ENCODE results near the gene KRTAP10-5.
"Not testable (repeated sequence)": the region's sequence is repeated elsewhere in the genome, so short reads cannot be mapped to it uniquely, and the experiment has no call there.

KRTAP10-5 gene

DNA sequence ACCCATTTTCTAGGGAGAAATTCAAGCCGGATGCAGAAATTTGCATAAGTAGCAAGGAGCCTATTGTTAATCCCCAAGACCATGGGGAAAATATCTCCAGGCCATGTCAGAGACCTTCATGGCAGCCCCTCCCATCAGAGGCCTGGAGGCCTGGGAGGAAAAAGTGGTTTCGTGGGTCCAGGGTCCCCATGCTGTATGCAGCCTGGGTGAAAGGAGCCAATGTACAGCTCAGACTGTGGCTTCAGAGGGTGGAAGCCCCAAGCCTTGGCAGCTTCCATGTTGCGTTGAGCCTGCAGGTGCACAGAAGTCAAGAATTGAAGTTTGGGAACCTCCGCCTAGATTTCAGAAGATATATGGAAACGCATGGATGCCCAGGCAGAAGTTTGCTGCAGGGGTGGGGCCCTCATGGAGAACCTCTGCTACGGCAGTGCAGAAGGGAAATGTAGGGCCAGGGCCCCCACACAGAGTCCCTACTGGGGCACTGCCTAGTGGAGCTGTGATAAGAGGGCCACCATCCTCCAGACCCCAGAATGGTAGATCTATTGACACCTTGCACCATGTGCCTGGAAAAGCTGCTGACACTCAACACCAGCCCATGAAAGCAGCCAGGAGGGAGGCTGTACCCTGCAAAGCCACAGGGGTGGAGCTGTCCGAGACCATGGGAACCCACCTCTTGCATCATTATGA, 29.9 kb upstream of the KRTAP10-5 start:
- DNase-seq, result not testable (repeated sequence)

GRCh38 chr21:44609193-44609592, 28.8 kb upstream of the KRTAP10-5 start:
- no peak for DNase-seq

DNA sequence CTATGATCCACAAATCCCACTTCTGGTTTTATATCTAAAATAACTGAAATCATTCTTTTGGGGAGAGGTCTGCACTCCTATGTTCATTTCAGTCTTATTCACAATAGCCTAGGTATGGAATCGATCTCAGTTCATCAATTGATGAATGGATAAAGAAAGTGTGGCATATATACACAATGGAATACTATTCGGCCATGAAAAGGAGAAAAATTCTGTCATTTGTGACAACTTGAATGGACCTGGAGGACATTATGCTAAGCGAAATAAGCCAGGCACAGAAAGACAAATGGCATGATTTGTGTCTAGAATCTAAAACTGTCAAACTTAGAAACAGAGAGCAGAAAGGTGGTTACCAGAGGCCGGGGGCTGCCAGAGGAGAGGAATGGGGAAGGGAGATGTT, 26.1 kb upstream of the KRTAP10-5 start:
- no peak for DNase-seq

DNA sequence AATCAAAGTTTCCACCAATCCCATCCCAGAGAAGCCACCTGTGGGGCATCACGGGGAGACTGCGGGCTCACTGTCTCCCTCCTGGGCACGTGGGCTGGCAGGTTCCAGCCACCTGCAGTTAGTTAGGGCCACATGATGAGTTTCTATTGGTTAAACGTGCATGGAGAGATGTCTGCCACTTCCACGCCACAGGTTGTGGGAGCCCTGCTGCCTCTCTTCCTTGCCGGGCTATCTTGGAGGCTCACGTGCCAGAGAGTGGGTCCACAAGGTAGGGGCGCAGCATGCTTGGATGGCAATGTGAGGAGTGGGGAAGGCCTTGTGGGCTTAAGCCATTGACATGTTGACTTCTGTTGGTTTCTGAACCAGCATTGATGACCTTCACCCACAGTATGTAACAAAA, 23.5 kb upstream of the KRTAP10-5 start:
- DNase-seq, result no peak

GRCh38 chr21:44603109-44603875, 22.9 kb upstream of the KRTAP10-5 start:
- DNase-seq, result no peak

DNA sequence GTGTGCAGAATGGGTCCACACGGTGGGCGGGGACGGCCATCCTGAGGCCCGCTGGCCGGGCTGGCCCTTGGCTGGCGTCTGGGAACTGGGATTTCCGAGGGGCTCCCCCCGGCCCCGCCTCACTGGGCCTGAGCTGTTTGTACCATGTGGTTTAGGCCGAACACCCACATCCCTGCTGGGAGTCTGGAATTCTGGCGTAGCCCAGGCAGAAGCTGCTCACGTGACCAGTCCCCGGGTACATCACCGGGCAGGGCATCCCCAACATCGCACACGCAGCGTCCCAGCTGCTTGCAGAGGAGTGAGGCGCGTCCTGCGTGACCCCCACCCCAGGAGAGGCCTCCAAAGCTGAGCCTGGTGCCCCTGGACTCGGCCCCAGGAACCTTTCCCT, 22.1 kb upstream of the KRTAP10-5 start:
- DNase-seq, result no peak

DNA sequence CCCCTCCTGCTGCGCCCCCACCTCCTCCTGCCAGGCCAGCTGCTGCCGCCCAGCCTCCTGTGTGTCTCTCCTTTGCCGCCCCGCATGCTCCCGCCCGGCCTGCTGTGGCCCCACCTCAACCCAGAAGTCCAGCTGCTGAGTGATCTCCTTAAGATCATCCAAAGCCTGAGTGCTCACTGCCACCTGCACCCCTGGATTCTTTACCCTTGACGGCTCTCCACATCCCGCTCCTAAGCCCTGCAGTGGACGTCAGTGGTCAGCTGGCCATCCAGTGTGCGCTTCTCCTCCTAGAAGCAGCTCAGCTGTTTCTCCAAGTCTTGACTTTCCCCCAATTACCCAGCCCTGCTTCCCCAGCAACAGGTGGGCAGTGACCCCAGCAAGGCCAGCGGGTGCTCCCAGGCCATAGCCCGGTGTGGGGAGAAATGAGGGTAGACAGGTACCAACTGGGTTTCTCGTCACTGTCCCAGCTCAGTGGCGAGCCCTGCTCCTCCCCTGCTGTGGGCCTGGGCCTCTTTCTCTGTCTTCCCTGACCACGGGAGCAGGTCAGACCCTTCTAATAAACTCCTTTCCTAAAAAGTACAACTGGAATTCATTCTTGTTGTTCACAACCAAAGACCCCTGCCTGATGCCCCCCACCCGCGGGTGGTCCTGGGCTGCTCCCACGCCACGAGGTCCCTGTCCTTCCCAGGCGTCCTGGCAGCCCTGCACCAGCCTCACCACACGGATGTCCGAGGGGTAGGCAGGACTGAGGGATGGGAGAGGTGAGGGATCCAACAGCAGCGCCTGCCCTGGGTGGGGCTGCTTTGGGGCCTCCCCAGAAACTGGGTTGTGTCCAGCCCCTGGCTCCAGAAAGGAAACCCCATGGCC, 21.4 kb upstream of the KRTAP10-5 start:
- DNase-seq, result no peak

DNA sequence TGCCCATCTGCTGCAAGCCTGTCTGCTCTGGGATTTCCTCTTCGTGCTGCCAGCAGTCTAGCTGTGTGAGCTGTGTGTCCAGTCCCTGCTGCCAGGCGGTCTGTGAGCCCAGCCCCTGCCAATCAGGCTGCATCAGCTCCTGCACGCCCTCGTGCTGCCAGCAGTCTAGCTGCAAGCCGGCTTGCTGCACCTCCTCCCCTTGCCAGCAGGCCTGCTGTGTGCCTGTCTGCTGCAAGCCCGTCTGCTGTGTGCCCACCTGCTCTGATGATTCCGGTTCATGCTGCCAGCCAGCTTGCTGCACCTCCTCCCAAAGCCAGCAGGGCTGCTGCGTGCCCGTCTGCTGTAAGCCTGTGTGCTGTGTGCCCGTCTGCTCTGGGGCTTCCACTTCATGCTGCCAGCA, 20.7 kb upstream of the KRTAP10-5 start:
- DNase-seq, result not testable (repeated sequence)

GRCh38 chr21:44600118-44600978, 19.9 kb upstream of the KRTAP10-5 start, which contains the start of gene KRTAP10-7:
TSS of gene KRTAP10-7 (plus strand) at chr21:44600597. CDS start at chr21:44600622, 25 bp downstream.
- not testable (repeated sequence) for DNase-seq

- no peak for DNase-seq
Measured at GRCh38 chr21:44599264-44600029, 19.0 kb upstream of the KRTAP10-5 start.

- DNase-seq, result no peak
Measured at GRCh38 chr21:44598061-44598460, 17.7 kb upstream of the KRTAP10-5 start.

GRCh38 chr21:44596068-44596725, 15.8 kb upstream of the KRTAP10-5 start:
- DNase-seq, result no peak

DNA sequence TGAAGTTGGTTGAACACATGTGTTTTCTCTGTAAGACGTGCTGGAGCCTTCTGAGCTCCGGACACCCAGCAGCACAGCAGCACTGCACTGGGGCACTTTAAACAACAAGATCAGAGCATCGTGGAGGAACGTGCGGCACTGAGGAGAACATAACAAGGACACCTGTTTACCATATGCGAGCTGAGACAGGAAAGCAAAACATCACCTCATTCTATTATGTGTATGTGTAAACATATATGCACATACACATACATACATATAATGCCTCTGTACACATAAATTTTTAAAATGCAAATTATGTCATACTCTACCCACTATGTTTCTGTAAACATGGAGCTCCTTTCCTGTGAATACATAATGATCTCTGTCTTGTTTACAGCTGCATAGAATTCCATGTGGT, 15.1 kb upstream of the KRTAP10-5 start:
- DNase-seq, result no peak

GRCh38 chr21:44594406-44594916, 14.1 kb upstream of the KRTAP10-5 start:
- DNase-seq, result no peak

DNA sequence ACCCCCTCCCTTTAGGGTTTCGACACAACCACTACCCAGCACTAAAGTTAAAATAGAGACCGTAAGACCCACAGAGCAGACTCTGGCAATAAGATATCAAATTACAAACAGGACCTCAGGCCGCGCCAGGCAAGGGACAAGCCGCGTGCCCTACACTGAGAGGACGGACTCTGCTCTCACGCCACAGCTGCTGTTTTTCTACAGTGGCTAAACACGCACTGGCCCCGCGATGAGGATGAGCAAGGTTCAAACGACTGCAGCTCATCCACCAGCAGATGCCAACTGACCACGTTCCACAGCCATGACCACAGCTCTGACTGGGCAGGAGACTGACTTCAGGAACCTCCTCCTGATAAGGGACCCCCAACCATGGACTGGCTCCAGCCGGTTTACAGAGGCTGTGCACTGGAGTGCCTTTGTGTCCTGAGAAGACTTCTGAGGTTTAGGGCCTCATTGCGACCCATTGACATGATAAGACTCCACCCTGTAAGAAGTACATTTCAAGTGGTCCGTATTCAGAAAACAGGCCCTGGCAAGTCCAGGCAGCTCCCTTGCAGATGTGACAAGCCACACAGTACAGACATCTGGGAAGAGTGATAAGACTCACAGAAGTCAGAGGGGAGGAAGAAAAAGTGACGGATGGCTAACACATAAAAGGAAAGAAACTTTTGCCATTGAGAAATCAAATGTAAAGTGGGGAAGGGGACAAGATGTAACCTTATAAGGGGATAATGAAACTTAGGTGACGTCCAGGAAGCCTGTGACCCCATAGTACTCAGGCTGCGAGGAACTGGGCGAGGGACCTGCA, 13.4 kb upstream of the KRTAP10-5 start:
- DNase-seq, result no peak

DNA sequence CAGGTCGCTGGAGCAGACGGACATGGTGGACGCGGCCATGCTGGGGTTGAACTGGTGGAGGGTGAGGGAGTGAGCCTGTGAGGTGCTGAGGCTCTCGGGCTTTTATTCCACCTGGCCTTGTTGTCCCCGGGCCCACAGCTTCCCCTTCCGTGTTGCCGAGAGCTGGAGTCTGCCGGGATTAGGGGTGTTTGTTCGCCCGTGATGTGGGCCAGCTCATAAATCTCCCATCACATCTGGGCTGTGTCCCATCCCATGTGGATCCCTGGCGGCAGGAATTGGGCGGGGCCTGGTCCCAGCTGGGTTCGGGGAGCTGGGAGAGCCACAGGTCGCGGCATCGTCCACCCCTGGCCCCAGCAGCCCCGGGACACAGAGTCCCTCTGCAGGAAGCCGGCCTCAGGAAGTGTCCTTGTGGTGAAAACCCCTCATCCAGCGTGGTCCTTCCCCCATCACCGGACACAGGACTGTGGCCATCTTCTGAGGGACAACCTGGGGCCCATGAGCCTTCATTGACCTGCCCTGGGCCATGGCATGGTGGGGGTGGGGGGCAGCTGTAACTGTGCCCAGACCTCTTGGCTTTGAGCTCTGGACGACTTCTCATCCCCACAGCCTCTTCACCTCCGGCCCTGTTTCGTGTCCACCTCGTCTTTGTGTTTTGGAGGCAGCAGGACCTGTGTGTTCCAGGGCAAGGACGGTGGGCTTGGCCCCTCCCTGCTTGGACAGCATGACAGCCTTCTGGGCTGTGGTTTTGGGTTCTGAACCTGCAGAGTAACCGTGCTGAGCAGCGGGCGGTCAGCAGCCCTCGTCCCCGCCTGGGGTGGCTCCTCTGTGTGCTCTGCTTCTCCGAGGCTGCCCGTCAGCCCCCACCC, 12.3 kb upstream of the KRTAP10-5 start, which contains the start of gene KRTAP10-6:
TSS of gene KRTAP10-6 (minus strand) at position 60 of the 866 bp plus-strand sequence. CDS start at position 39, 21 bp downstream.
- no peak for DNase-seq

DNA sequence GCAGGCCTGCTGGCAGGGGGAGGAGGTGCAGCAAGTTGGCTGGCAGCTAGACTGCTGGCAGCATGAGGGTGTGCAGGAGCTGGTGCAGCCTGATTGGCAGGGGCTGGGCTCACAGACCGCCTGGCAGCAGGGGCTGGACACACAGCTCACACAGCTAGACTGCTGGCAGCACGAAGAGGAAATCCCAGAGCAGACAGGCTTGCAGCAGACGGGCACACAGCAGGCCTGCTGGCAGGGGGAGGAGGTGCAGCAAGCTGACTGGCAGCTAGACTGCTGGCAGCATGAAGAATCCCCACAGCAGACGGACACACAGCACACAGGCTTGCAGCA, 11.4 kb upstream of the KRTAP10-5 start:
- not testable (repeated sequence) for DNase-seq

- not testable (repeated sequence) for DNase-seq
Measured at GRCh38 chr21:44590897-44591800, 10.7 kb upstream of the KRTAP10-5 start.

All from amniotic stem cell (primary cell).